ENCODE results near the gene TMEM232.
"Not testable (repeated sequence)": the region's sequence is repeated elsewhere in the genome, so short reads cannot be mapped to it uniquely, and the experiment has no call there.

The TMEM232 gene

GRCh38 chr5:110735556-110735955 is 9.1 kb upstream of the TMEM232 start:
- no peak for TF ChIP-seq CTCF (IDR thresholded peaks at IDR 0.05)
- Histone ChIP-seq H3K27me3 (ENCODE audit: control insufficient read depth, insufficient read depth, low read length) (no peaks in the 10 kb centered on the region), H3K9ac (no peak overlapping the region), H3K4me1 (no peaks in the 10 kb centered on the region), H2AFZ (no peak overlapping the region), H3K9me3 (ENCODE audit: control insufficient read depth, low read length) (no peaks in the 10 kb centered on the region), H3K27ac (no peak overlapping the region), H3K36me3 (ENCODE audit: control insufficient read depth, insufficient read depth, low read length) (no peaks in the 10 kb centered on the region), H3K4me2 (ENCODE audit: low read length) (no peak overlapping the region), H3K4me3 (ENCODE audit: low read depth, low read length) (no peak overlapping the region), H3K79me2 (no peaks in the 10 kb centered on the region)

GRCh38 chr5:110734101-110734500 is 7.6 kb upstream of the TMEM232 start:
- Histone ChIP-seq H3K36me3 (ENCODE audit: control insufficient read depth, insufficient read depth, low read length) (no peaks in the 10 kb centered on the region), H3K9me3 (ENCODE audit: control insufficient read depth, low read length) (no peaks in the 10 kb centered on the region), H3K27ac (no peak overlapping the region), H3K79me2 (no peaks in the 10 kb centered on the region), H3K9ac (no peak overlapping the region), H3K4me3 (ENCODE audit: low read depth, low read length) (no peak overlapping the region), H3K4me2 (ENCODE audit: low read length) (no peak overlapping the region), H3K27me3 (ENCODE audit: control insufficient read depth, insufficient read depth, low read length) (no peaks in the 10 kb centered on the region), H2AFZ (no peak overlapping the region), H3K4me1 (no peaks in the 10 kb centered on the region)
- TF ChIP-seq CTCF (IDR thresholded peaks at IDR 0.05): no peak

- H3K4me1 ChIP-seq; H3K79me2 ChIP-seq; H3K36me3 ChIP-seq (ENCODE audit: control insufficient read depth, insufficient read depth, low read length); H3K9me3 ChIP-seq (ENCODE audit: control insufficient read depth, low read length); H3K9ac ChIP-seq; H3K27ac ChIP-seq; H3K27me3 ChIP-seq (ENCODE audit: control insufficient read depth, insufficient read depth, low read length); H3K4me3 ChIP-seq (ENCODE audit: low read depth, low read length); H3K4me2 ChIP-seq (ENCODE audit: low read length); H2AFZ ChIP-seq: not testable (repeated sequence)
These were observed 5.0 kb upstream of the TMEM232 start for GRCh38 chr5:110731499-110731898.

GRCh38 chr5:110727025-110727314 is 499 bp upstream of the TMEM232 start:
- TF ChIP-seq CTCF (IDR thresholded peaks at IDR 0.05): no peak
- Histone ChIP-seq H3K9ac (no peak overlapping the region), H3K9me3 (ENCODE audit: control insufficient read depth, low read length) (no peaks in the 10 kb centered on the region), H3K79me2 (no peaks in the 10 kb centered on the region), H3K4me1 (no peaks in the 10 kb centered on the region), H2AFZ (no peak overlapping the region), H3K27me3 (ENCODE audit: control insufficient read depth, insufficient read depth, low read length) (no peaks in the 10 kb centered on the region), H3K4me2 (ENCODE audit: low read length) (no peak overlapping the region), H3K4me3 (ENCODE audit: low read depth, low read length) (no peak overlapping the region), H3K36me3 (ENCODE audit: control insufficient read depth, insufficient read depth, low read length) (no peaks in the 10 kb centered on the region), H3K27ac (no peak overlapping the region)

GRCh38 chr5:110718311-110718710 is 8.2 kb downstream of the TMEM232 start:
- Histone ChIP-seq H3K79me2 (no peaks in the 10 kb centered on the region), H3K4me1 (no peaks in the 10 kb centered on the region), H3K27me3 (ENCODE audit: control insufficient read depth, insufficient read depth, low read length) (no peaks in the 10 kb centered on the region), H3K27ac (no peak overlapping the region), H3K9me3 (ENCODE audit: control insufficient read depth, low read length) (no peaks in the 10 kb centered on the region), H3K4me3 (ENCODE audit: low read depth, low read length) (no peak overlapping the region), H3K9ac (no peak overlapping the region), H2AFZ (no peak overlapping the region), H3K4me2 (ENCODE audit: low read length) (no peak overlapping the region), H3K36me3 (ENCODE audit: control insufficient read depth, insufficient read depth, low read length) (no peaks in the 10 kb centered on the region)
- TF ChIP-seq CTCF (IDR thresholded peaks at IDR 0.05): no peak
